Umbilical cord (tissue), 2 donors: Measurements from ENCODE around the gene C19orf81. TPM values are rescaled to one million over a fixed set of nuclear protein-coding genes. Genes with fewer than 3 reads are reported as not detected.

ENCODE experiments used
- DNase-seq: peaks from one replicate; pipeline ENCODE4 v3.0.0-alpha.2; 2015; ENCODE audit warnings: low spot score
- total RNA-seq: library from RNA; depleted of rRNA; stranded (reverse); fragments of >200 nt; gene quantifications from one replicate; pipeline ENCODE4 v1.2.3, GENCODE V29; 2014; ENCODE audit warnings: low replicate concordance; ENCODE audit not compliant: insufficient read depth

C19orf81 gene
- total RNA-seq, 1 donor from 2014 or later = not detected

DNA sequence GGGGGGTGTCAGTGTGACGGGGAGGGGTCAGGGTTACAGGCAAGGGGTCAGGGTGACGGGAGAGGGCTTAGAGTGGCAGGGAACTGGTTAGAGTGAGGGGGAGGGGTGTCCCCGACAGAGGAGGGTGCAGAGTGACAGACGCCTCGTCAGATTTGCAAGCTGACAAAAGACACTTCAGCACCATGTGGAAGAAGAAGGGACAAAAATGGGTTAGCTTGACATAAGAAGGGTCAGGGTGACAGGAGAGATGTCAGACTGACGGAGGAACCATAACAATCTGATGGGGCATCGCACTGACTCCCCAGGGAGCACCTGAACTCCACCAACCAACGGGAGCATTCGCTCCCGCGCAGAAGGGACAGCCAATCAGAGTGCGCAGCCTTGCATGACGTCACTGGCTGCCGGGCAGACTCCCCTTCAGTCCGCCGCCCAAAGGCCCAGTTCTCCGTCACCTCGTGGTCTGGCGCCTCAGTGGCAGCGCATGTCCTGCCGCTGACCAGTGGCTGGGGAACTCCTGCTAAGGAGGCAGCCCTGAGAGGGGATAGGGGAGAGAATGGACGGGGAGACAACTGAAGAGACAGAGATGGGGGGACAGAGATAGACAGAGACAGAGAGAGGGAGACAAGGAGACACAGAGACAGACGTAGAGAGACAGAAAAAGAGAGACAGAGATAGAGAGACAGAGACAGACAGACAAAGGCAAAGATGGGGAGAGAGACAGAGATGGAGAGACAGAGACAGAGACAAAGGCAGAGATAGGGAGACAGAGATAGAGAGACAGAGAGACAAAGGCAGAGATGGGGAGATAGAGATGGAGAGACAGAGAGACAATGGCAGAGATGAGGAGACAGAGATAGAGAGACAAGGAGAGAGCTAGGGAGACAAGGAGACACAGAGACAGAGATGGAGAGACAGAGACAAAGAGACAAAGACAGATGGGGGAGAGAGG, 30.2 kb downstream of the C19orf81 start:
- DNase-seq = peak; percentile 66

DNA sequence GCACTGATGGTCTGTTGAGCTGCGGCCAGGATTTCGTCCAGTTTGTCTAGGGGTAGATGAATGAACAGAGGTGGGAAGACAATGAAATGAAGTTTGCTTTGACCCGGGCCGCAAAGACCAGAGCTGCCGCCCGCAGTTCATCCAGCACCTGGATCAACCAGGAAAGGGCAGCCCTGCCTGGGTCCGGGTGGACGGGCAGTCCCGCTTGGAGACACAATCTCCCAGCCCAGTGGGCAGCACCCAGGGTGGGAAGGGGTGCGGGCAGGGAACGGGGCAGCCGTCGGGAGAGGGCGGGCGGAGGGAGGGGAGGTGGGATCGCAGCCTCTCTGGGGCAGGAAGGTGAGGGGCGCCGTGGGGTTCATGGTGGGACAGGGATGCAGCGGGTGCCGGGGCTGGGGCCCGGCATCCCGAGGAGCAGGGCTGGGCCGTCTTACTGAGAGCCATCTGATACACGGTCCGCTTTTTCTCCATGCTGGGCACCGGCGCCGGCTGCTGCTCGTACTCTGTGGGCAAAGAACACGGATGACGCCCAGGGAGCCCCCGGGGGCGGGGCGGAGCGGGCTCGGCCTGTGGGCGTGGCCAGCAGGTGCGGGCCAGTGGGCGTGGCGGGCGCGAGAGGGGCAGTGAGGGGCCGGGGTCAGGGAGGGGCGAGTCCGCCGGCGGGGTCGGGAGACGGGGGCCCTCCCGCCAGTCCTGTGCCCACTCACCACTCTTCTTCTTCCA, 37.2 kb downstream of the C19orf81 start:
- no peak for DNase-seq

DNA sequence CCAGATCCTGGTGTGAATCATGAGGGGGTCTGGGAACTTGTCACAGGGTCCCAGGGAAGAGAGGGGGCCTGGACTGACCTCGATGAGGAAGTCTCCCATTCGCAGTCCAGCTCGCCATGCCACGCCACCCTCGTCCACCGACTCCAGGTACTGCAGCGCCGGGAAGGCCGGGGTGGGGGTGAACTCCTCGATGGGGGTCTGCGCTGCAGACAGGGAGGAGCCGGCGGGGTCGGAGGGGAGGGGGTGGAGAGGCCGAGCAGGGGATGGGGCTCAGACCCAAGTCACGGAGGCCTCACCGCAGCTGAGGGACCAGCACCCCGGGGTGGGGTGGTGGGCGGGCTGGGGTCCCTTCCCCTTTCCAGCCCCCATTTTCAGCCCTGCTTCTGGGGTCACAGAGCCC, 39.5 kb downstream of the C19orf81 start:
- DNase-seq = no peak

GRCh38 chr19:50690439-50690838, 41.2 kb downstream of the C19orf81 start:
- no peak for DNase-seq

DNA sequence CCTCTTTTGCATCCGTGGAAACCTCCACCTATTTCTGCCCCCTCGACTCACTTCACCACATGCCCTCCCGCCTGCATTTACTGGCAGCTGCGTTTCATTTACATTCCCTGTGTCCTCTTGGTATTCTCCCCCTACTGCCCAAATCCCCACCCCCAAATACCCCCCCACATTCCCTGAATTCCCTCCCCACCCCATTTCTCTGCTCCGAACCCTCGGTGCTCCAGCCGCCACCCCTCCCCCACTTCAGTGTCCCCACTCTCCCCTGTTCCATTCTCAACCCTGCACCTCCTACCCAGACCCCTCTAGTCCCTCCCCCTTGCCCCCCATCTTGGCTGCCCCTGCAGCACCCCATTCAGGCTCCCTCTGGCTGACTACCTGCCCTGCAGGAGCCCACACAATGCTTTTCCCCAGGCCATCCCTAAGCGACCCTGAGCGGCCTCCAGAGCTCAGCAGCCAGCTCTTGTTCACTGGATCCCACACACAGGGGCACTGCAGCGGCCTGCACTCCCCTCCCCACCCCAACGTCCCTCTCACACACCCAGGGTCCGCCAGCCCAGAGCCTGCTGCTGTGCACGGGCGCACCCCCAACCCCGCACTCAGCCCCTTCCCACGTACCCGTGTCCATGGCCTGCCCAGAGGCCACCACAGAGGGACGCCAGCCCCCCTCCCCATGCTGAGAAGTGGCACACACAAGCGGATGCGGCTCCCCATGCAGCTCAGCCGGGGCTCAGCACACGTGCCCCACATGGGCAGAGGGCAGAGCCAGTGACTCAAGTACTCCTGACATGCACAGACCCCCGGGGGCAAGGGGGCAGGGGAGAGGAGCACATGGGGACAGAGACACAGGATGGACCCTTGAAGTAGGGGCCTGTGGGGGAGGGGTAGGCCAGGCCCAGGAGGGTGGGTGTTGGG, 44.1 kb downstream of the C19orf81 start:
- DNase-seq = no peak

GRCh38 chr19:50694815-50695145, 45.5 kb downstream of the C19orf81 start:
- DNase-seq = no peak

DNA sequence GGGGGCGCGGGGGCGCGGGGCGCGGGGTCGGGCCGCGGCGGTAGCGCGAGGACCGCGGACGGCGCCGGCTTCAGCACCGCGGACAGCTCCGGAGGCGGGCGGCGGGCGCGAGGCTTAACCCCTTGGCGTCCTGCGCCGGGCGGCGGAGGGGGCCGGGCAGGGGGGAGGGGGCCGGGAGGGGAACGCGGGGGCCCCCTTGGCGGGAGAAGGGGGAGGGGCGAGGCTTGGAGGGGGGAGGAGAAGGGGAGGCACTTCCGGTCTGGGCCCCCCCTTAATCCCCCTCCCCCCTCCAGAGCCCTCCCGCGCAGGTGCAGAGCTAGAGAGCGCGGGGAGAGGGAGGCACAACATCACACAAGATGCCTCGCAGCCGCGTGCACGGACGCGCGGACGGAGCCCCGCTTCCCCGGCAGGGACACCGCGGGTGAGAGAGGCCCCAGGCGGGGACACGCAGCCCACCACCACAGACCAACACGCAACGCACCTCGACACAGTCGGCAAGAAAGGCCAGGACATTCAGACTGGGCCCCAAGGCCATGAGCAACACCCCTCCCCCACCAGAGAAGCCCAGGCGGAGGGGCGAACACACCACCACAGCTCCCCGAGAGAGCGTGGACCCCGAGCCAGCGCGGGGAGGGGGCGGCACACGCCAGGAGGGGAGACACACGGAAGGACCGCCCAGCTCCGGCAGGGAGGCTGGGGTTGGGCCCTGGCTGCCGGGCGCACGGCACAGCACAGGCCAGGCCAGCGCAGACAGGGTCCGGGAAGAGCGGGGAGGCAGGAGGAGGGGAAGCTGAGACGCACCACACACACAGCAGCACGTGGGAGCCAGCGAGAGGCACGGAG, 46.2 kb downstream of the C19orf81 start:
- no peak for DNase-seq

- DNase-seq = no peak
These were observed 46.8 kb downstream of the C19orf81 start for GRCh38 chr19:50696094-50696483.

GRCh38 chr19:50697414-50698124, 48.3 kb downstream of the C19orf81 start:
- DNase-seq = no peak

- no peak for DNase-seq
These were observed 52.2 kb downstream of the C19orf81 start for GRCh38 chr19:50701367-50701985.

GRCh38 chr19:50702158-50702870, 53.1 kb downstream of the C19orf81 start:
- DNase-seq = no peak

- no peak for DNase-seq
These were observed 53.9 kb downstream of the C19orf81 start for GRCh38 chr19:50702871-50703829.

DNA sequence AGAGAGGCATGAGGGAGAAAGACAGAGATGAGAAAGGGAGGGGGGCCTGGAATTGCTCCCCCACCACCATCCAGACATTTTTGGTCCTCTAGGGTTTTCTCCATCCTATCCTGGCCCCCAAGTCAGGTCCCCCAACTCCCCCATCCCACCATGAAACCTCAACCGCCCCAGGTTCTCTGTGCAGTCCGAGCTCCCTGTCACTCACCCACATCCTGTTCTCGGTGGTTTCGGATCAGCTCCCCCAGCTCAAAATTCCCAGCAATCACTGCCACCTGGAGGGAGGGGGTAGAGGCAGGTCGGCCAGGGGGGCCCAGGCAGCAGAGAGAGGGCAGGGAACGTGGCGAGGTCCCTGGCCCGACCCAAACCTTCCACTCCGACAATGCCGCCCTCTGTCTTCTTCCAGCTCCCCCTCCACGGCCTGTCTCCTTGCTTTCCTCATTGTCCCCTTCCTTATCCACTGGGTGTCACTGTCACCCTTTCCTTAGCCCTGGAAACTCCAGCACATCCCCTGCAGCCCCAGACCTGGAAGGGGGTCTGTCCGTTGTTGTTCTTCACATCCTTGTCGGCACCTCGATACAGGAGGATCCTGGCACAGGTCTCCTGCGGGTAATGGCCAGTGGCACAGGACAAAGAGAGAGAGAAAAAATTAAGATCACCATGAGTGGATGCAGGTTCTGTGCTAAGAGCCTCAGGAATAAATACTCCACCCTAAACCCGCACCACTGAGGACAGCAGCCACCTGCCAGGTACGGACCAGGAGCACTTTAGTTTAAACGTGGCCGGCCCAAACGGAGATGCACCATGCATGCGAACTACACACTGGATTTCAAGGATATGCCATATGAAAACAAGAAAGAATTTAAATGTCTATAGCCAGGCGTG, 54.9 kb downstream of the C19orf81 start:
- no peak for DNase-seq

DNA sequence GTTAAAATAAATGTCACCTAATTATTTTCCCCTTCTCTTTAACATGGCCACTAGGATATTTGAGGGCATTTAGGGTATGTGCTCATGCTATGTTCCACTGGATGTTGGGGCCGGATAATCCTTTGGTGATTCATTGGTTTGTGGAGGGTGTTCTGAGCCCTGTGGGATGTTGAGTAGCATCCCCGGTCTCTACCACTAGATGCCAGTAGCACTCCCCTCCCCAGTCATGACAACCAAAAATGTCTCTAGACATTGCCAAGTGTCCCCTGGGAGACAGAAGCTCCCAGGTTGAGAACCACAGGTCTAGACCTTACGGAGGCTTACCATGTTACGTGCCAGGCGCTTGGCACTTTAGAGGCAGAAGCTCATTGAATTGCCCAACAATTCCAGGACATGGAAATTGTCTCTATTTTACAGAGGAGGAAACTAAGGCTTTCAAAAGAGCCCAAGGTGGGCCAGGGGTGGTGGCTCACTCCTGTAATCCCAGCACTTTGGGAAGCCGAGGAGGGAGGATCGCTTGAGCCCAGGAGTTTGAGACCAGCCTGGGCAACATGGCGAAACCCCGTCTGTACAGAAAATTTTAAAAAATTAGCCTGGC, 56.3 kb downstream of the C19orf81 start:
- peak; percentile 79 for DNase-seq

GRCh38 chr19:50706387-50706786, 57.1 kb downstream of the C19orf81 start:
- DNase-seq = no peak

DNA sequence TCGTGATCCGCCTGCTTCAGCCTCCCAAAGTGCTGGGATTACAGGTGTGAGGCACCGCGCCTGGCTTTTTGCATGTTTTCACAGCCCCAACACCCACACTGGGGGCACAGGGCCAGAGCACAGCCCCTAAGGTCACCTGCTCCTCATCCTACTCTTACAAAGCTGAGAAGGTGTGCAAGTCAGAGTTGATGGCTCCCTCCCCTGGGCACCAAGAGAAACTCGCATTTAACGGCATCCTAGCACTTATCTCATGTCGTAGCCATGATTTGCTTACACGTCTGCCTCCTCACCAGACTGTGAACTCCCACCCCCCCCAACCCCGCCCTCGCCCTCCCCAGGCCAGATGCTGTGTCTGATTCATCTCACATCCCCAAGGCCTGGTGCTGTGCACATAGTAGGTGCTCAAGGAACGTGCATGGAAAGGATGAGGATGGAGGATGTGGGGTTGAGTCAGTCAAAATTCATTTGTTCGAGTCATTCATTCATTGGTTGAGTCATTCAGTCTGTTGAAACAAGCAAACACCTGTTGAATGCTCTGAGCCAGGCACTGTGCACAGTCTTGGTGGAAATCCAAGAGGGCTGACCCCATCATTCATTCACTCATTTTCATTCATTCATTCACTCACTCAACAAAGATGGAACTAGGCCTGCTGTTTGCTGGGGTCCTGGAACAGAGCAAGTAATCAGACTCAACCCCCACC, 59.1 kb downstream of the C19orf81 start:
- DNase-seq = no peak
